ENCODE results near the gene SPIRE1.
"Not testable (repeated sequence)": the region's sequence is repeated elsewhere in the genome, so short reads cannot be mapped to it uniquely, and the experiment has no call there.

SPIRE1 gene

GRCh38 chr18:12598181-12598930 lies 59.6 kb downstream of the SPIRE1 start:
- DNase-seq (ENCODE audit: low read depth, low spot score): no peak

DNA sequence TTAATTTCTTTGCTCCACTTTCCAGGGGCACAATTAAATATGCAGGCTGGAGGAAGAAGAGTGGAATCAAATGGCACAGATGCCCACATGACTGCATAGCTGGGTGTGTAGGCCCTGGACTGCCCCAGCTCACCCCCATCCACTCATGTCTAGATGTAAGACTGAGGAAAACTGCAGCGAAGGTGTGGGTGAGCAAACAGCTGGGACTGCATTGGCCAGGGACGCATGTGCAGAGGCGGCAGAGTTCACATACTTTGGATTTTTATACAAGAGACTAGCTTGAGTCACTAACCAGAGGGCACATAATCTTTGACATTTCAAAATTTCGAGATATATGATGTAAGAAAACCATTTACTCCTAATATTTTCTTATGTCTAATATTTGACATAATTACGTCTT lies 60.1 kb downstream of the SPIRE1 start:
- DNase-seq (ENCODE audit: low read depth, low spot score): no peak

- DNase-seq (ENCODE audit: low read depth, low spot score): no peak
Measured at GRCh38 chr18:12595571-12596255, 62.2 kb downstream of the SPIRE1 start.

GRCh38 chr18:12593866-12594265 lies 64.0 kb downstream of the SPIRE1 start:
- no peak for DNase-seq (ENCODE audit: low read depth, low spot score)

- no peak for DNase-seq (ENCODE audit: low read depth, low spot score)
Measured at GRCh38 chr18:12592597-12593127, 65.2 kb downstream of the SPIRE1 start.

- no peak for DNase-seq (ENCODE audit: low read depth, low spot score)
Measured at GRCh38 chr18:12589448-12589847, 68.5 kb downstream of the SPIRE1 start.

GRCh38 chr18:12586956-12587355 lies 71.0 kb downstream of the SPIRE1 start:
- no peak for DNase-seq (ENCODE audit: low read depth, low spot score)

- DNase-seq (ENCODE audit: low read depth, low spot score): no peak
Measured at GRCh38 chr18:12585218-12585617, 72.7 kb downstream of the SPIRE1 start.

DNA sequence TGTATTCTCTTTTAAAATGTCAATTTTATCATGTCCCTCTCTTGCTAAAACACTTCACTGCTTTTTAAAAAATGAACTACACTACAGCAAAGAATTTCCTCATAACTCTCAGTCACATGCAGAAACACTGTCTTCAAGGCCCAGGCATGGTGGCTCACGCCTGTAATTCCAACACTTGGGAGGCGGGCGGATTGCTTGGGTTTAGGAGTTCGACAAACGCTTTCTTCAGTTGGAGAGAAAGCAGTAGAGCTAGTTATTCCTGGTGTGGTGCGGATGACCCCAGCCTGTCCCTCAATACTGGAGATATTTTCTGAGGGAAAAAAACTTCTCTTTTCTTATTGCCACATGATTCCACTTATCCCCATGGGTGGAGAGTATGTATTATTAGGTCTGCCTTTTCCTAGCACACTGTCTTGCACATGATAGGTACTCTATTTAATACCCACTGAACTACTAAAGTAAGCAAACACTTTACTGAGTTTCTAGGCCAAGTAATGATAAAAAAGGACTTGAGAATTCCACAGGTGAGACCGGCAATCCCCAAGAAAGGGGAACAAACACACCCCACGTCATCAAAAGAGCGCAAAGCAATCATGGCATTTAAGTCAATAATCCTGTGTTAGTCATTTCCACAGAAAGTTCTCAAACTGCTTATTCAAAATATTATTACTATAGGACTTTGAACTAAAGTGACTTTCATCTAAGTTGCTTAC lies 77.1 kb downstream of the SPIRE1 start:
- no peak for DNase-seq (ENCODE audit: low read depth, low spot score)

GRCh38 chr18:12579775-12580174 lies 78.1 kb downstream of the SPIRE1 start:
- no peak for DNase-seq (ENCODE audit: low read depth, low spot score)

- DNase-seq (ENCODE audit: low read depth, low spot score): no peak
Measured at GRCh38 chr18:12577848-12578247, 80.1 kb downstream of the SPIRE1 start.

DNA sequence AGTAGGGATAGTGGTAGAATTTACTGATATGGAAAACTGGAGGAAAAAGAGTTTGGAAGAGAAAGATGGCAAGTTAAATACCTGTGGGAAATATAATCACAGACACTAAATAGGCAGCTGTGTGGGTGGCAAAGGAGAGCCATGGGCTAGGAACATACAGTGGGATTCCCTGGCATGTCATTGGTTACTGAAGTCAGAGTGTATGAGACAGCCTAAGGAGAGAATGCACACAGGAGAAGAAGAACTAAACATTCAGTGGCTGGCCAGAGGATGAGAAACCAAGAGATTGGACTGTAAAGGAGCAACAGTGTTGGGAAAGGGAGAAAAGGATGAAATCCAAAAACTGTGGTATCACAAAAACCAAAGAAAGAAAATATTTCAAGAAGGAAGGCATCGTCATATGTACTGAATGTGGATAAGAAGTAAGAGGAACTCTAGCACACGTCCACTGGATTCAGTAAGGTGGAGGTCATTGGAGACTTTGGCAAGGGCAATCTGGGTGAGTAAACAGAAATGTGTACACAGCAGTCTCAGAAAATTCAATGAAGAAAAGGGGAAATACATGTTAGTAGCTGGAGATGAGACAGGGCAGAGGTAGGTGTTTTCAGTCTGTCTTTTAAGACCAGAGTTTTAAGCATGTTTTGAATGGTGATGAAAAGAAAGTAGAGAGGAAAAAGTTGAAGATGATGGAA lies 83.3 kb downstream of the SPIRE1 start:
- no peak for DNase-seq (ENCODE audit: low read depth, low spot score)

GRCh38 chr18:12571630-12572029 lies 86.3 kb downstream of the SPIRE1 start:
- DNase-seq (ENCODE audit: low read depth, low spot score): no peak

- no peak for DNase-seq (ENCODE audit: low read depth, low spot score)
Measured at GRCh38 chr18:12569791-12570190, 88.1 kb downstream of the SPIRE1 start.

DNA sequence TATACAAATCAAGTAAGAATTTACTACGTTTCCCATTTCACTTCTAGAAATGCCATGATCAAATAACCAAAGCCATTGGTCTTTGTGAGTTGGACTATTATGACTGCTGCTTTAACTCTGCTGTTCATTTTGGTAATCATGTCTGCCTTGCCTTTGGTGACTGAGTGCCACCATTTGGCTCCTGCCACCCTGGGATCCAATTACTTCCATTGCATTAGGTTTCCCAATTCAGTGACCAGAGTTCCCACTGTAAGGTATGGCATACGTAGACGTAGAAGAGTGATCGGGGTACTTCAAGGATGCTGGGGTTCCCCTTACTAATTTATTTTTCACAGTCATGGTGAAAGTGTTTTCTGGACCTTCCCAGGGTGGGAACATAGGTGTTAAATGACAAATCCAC lies 90.1 kb downstream of the SPIRE1 start:
- no peak for DNase-seq (ENCODE audit: low read depth, low spot score)

DNA sequence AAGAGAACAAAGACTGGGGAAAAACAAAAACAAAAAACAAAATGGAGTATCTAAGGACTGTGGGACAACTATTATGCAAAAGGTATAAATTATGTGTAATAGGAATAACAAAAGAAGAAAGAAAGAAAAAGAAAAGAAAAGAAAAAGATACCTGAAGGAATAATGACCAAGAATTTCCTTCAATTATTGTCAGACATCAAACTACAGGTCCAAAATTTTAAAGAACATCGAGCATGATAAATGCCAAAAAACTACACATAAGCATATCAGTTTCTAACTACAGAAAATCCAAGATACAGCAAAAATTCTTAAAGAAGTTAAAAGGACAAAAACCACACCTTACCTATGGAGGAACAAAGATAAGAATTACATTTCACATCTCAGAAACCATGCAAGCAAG lies 93.0 kb downstream of the SPIRE1 start:
- no peak for DNase-seq (ENCODE audit: low read depth, low spot score)

DNA sequence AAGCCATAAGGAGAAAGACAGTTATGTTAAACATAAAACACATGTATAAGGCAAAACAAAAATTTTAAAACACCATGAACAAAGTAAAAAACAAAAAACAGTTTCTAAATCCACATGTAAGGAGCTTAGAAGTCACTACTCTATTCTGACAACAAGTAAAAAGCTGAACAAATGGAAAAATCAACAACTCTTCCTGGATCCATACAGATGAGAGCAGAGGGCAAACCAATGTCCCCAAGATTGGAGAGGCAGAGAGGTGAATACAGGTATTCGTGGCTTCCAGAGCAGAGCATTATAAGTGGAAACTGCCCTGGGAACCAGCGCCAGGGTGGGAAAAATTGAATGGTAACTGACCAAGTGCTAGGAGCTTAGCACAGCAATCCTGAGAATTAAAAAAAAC lies 93.5 kb downstream of the SPIRE1 start:
- no peak for DNase-seq (ENCODE audit: low read depth, low spot score)

GRCh38 chr18:12560600-12560999 lies 97.3 kb downstream of the SPIRE1 start:
- not testable (repeated sequence) for DNase-seq (ENCODE audit: low read depth, low spot score)

DNA sequence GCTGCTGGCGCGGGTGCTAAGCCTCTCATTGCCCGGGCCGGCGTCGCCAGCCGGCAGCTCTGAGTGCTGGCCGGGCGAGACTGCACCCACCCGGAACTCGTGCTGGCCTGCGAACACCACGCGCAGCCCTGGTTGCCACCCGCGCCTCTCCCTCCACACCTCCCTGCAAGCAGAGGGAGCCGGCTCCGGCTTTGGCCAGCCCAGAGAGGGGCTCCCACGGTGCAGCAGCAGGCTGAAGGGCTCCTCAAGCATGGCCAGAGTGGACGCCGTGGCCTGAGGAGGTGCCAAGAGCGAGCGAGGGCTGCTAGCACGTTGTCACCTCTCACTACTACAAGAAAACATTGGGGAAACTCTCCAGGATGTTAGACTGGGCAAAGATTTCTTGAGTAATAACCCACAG lies 98.6 kb downstream of the SPIRE1 start:
- no peak for DNase-seq (ENCODE audit: low read depth, low spot score)

- no peak for DNase-seq (ENCODE audit: low read depth, low spot score)
Measured at GRCh38 chr18:12556946-12557806, 100.7 kb downstream of the SPIRE1 start.
